SKM-1 (cell line): Measurements from ENCODE around the gene CFAP73.

ENCODE experiments used
- DNase-seq: peaks from one replicate; lab custom pipeline; 2025; ENCODE audit not compliant: unreplicated experiment; lab: John Stamatoyannopoulos, UW

The CFAP73 gene

GRCh38 chr12:113119980-113120669 is 29.4 kb upstream of the CFAP73 start:
- DNase-seq = no peak

DNA sequence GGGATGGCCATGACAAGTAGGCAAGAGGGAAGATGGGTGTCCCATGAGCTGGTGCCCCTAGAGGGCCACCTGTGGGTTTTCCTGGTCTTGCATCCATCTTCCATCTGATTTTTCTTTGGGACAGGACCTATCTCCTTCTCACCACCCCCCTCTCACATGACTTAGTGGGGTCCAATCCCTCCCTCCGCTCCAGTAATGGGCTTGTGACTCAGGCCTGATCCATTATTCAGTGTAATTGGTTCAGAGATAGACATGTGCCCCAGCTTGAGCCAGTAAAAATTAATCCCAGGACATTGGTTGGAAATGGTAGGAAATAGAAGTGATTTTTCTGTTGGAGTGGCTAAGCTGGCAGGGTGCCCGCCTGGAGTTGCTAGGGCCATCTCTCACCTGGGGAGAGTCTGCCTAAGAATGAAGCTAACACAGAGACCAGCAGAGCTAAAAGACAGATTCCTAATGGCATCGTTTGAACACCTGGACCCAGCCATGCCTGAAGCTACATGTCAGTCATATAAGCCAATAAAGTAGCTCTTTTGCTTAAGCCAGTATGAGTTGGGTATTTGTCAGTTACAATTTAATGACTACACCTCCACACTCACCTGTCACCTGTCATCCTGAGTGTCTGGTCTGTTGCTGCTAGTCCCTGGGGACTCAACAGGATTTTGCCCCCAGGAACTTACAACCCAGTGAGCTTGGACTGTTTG is 28.7 kb upstream of the CFAP73 start:
- no peak for DNase-seq

GRCh38 chr12:113127791-113128199 is 21.7 kb upstream of the CFAP73 start:
- DNase-seq = no peak

GRCh38 chr12:113128802-113129663 is 20.5 kb upstream of the CFAP73 start:
- DNase-seq = no peak

DNA sequence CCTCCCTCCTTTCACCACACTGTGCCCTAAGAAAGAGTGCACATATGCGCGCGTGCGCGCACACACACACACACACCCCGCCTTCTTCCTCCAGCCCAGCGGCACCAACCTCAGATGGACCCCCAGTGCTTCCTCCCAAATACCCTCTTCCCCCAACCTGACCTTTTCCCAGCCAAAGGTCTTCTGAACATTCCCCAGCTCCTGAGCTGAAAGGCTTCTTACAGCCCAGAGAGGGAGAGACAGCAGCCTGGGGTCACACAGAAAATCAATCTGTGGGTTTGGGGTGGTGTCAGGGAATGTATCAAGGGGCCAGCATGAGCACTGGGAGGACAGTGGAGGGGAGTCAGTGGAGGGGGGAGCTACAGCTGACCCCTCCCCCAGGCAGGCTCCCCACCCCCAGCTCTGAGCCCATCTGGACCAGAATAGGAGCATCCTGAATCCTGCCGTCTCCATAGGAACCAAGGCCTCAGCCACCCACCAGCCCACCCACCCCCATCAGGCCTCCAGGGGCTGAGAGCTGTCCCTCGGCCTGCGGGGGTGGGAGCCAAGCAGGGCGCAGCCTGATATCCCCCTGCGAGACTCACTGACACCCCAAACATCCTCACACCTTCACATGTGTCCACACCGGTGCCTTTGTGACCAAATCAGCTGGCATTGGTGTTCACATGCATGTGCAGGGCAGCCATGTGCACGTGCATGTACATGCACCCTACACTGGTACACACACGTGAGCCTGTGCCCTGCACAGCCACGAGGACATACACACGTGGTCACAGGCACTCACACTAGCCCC is 19.7 kb upstream of the CFAP73 start:
- DNase-seq = no peak

GRCh38 chr12:113130457-113131135 is 18.9 kb upstream of the CFAP73 start:
- DNase-seq = no peak

- no peak for DNase-seq
These were observed 18.0 kb upstream of the CFAP73 start for GRCh38 chr12:113131556-113131955.

- no peak for DNase-seq
These were observed 16.5 kb upstream of the CFAP73 start for GRCh38 chr12:113133036-113133435.

GRCh38 chr12:113133666-113134065 is 15.9 kb upstream of the CFAP73 start:
- no peak for DNase-seq

DNA sequence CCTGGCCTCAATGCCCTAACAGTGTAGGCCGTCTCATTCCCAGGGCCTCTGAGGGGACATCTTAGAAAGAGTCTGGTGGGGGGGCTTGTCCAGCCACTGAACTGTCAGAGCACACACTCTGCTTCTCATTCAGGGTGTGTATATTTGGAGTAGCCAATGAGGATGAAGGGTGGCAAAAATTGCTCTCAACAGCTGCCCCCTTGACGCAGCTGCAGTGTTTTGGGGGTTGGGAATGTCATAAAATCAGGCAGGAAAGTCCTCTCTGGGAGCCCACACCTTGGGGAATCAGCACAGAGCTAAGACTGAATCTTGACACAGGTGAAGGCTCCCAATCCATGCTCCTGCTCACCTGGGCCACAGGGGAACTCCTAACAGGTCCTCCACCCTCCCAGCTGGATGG is 15.5 kb upstream of the CFAP73 start:
- DNase-seq = no peak

GRCh38 chr12:113134521-113134951 is 15.0 kb upstream of the CFAP73 start:
- DNase-seq = no peak

- no peak for DNase-seq
These were observed 14.1 kb upstream of the CFAP73 start, which contains the start of gene RASAL1 for GRCh38 chr12:113135178-113136127. Gene RASAL1, minus strand, starts transcription at chr12:113135761. Its CDS starts 299 bp downstream, at chr12:113135462.

DNA sequence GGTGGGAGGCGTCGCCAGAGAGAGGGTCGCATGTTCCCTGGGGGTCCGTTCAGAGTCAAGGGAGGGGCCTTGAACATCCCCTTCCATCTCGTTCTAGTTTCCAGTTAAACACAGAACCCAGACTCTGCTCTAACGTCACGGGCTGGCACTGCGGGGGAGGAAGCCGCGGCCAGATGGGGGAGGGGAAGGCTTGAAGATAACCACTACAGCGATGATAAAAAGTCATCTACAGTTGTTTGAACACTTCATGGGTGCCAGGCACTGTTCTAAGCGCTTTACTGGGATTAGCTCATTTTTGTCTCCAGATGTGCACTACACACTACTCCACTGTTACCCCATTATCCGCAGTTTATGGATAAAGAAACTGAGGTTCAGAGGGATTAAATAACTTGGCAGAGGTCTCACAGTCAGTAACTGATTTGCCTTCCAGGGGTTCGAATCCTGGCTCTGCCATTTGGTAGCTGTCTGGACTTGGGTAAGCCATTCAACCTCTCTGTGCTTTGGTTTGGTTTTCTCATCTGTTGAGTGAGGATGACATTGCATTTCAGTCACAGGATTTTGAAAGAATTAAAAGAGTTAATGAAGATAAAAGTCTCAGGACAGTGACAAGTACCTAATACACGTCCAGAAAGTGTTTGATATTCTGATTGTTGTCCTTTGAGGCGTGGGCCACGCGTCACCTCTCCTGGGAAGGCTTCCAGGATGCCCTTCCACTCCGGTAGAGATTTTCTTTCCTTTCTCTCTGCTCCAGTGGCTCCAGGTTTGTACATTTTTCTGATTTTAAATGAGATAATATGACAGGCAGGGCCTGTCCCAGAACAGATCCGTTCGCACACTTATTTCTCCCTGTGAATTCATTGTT is 13.2 kb upstream of the CFAP73 start:
- no peak for DNase-seq

DNA sequence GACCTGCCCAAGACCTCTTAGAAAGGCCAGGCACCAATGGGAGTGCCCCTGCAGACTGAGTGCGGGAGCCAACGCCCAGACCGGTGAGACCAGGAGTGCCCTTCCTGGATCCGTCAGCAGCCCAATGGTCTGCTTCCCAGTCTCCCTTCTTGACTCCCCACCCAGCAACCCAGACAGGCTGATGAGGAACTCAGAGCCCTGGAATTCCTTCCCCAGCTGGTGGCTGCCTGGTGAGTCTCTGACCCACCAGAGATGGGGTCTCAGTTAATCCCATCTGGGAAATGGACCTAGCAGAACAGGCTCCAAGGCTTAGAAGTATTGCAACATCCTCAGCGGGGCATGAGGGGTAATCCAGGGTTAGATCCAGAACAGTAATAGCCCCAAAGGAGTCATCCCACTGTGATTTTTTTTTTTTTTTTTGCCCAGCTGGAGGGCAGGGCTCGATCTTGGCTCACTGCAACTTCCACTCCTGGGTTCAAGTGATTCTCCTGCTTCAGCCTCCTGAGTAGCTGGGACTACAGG is 12.5 kb upstream of the CFAP73 start:
- DNase-seq = no peak

DNA sequence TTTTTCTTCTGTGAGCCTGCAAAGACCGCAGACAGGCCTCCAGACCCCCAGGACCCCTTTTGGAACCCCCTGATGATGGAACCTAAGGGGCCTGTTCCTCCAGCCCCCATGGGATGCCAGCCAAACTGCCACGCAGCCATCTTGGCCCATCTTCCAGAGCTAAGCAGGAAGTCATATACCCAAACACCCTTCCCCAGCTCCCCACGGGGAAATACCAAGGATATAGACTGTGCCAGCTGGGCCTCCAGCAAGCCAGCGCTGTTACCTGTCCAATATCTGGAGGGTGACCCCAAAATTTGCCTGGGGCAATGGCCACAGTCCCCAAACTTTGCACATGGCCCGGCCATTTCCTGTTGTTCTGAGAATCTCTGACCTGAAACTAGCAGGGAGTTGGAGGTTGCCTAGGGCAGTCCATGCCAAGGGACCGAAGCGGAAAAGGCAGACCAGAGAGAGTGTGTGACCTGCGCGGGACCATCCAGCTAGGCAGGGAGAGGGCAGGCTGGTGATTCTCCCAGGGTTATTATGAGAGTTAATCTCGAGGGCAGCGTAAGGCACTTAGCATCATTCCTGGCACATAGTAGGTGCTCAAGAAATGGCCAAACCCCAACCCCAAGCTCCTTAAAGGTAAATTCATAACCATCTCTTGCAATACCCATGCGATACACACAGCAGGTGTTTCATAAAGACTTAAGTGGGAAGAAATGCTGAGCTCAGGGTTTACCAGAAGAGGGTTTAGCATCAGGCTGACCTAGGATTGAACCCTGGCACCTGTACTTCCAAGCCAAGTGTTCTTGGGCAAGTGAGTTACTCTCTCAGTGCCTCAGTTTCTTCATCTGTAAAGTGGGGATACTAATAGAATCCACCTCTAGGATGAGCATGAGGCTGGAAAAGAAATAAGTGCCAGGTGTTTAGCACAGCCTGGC is 11.4 kb upstream of the CFAP73 start:
- DNase-seq = no peak

DNA sequence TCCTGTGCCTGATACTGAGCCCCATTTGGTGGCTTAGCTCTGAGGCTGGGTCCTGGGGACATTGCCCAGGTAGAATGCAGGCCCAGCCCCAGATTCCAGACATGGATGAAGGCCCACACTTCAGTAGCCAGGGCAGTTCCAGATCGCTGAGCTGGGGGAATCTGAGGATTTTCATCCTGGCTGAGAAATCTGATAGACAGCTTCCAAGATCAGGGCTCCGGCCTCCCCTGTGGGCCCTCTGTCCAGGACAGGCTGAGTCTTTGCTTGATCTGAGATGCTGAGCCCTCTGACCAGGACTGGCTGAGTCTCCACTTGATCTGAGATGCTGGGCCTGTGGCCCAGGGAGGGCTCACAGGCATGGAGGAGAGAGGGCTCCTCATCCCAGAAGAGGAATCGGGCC is 10.7 kb upstream of the CFAP73 start:
- DNase-seq = no peak

DNA sequence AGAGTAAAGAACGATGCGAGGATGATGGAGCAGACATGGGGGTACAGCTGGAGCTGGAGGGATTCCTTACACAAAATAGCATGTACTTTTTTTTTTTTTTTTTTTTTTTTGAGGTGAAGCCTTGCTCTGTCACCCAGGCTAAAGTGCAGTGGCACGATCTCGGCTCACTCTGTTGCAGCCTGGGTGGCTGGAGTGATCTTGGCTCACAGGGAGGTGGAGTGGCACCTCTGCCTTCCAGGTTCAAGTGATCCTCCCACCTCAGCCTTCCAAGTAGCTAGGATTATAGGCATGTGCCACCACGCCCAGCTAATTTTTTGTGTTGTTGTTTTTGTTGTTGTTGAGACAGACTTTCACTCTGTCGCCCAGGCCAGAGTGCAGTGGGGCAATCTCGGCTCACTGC is 8.8 kb upstream of the CFAP73 start:
- no peak for DNase-seq
